ENCODE data around the gene RUNX1.

- no peak for TF ChIP-seq CTCF (IDR thresholded peaks at IDR 0.05)
- TF ChIP-seq ZFX (IDR thresholded peaks at IDR 0.05; ENCODE audit: borderline replicate concordance) = no peak
Observed at GRCh38 chr21:34869545-34869944, 179.6 kb downstream of the RUNX1 start.

Measured in 22Rv1 (cell line).